Midbrain (tissue), 1 donor: ENCODE measurements around the gene FSTL4.

Source experiments
- DNase-seq: peaks from one replicate; lab custom pipeline; 2025; lab: John Stamatoyannopoulos, UW

The FSTL4 gene

GRCh38 chr5:133322743-133323142 is 289.6 kb downstream of the FSTL4 start:
- no peak for DNase-seq

GRCh38 chr5:133321833-133322420 is 290.4 kb downstream of the FSTL4 start:
- no peak for DNase-seq

- DNase-seq = no peak
These were observed 291.0 kb downstream of the FSTL4 start for GRCh38 chr5:133321286-133321832.

- no peak for DNase-seq
These were observed 292.3 kb downstream of the FSTL4 start for GRCh38 chr5:133319905-133320520.

- no peak for DNase-seq
These were observed 293.1 kb downstream of the FSTL4 start for GRCh38 chr5:133319244-133319643.

- DNase-seq = no peak
These were observed 294.8 kb downstream of the FSTL4 start for GRCh38 chr5:133317558-133317957.

- no peak for DNase-seq
These were observed 295.7 kb downstream of the FSTL4 start for GRCh38 chr5:133316346-133317343.

- no peak for DNase-seq
These were observed 298.3 kb downstream of the FSTL4 start for GRCh38 chr5:133314086-133314485.

- no peak for DNase-seq
These were observed 301.2 kb downstream of the FSTL4 start for GRCh38 chr5:133311176-133311575.

GRCh38 chr5:133309984-133310621 is 302.2 kb downstream of the FSTL4 start:
- no peak for DNase-seq

- no peak for DNase-seq
These were observed 303.1 kb downstream of the FSTL4 start for GRCh38 chr5:133309166-133309795.

- DNase-seq = no peak
These were observed 305.1 kb downstream of the FSTL4 start for GRCh38 chr5:133307275-133307674.

- DNase-seq = no peak
These were observed 307.6 kb downstream of the FSTL4 start for GRCh38 chr5:133304707-133305216.

GRCh38 chr5:133304178-133304577 is 308.2 kb downstream of the FSTL4 start:
- no peak for DNase-seq

GRCh38 chr5:133303298-133303697 is 309.0 kb downstream of the FSTL4 start:
- no peak for DNase-seq

- no peak for DNase-seq
These were observed 312.6 kb downstream of the FSTL4 start for GRCh38 chr5:133299728-133300127.

- DNase-seq = no peak
These were observed 313.3 kb downstream of the FSTL4 start for GRCh38 chr5:133299021-133299420.

- no peak for DNase-seq
These were observed 313.9 kb downstream of the FSTL4 start for GRCh38 chr5:133298447-133298846.

- no peak for DNase-seq
These were observed 315.0 kb downstream of the FSTL4 start for GRCh38 chr5:133297293-133297692.

- no peak for DNase-seq
These were observed 315.7 kb downstream of the FSTL4 start for GRCh38 chr5:133296624-133297023.

GRCh38 chr5:133295520-133295919 is 316.8 kb downstream of the FSTL4 start:
- no peak for DNase-seq
